Measurements from ENCODE around the gene ARHGAP44. TPM values are rescaled to one million over a fixed set of nuclear protein-coding genes. Genes with fewer than 3 reads are reported as not detected.

ARHGAP44 gene
- total RNA-seq, 1 experiment from 2014 or later, result 9.9 TPM

DNA sequence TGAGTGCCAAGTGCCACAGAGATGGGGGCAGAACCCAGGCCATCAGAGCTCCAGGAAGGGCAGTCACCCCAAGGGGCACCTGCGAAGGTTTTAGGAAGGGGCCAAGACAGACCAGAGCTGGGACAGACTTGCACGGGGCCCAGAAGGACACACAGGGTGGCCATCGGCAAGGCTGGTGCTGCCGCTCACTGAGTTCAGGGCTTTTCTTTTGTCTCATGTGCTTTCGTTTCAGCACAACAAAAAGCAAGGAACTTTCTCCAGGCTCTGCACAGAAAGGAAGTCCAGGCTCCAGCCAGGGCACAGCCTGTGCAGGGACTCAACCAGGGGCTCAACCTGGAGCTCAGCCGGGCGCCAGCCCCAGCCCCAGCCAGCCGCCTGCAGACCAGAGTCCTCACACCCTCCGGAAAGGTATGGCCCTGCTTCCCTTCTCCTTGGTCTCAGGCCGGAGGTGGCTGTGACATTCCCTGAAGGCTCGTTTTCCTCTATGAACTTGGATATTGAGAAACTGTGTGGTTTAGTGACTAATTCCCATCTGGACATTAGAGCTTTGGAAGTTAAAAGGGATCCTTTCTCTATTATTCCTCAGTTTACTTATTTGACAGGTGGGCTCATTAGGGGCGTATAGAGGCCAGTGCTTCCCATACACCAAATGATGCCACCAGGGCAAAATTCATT, 190.7 kb downstream of the ARHGAP44 start:
- Histone ChIP-seq H3K79me1 (ENCODE audit: insufficient read depth, low read depth, low read length, poor library complexity, severe bottlenecking) (no peaks in the 10 kb centered on the region), H3K79me2 (ENCODE audit: insufficient read depth, low read length) (no peaks in the 10 kb centered on the region), H2BK120ac (ENCODE audit: low read depth, low read length, poor library complexity, severe bottlenecking) (no peak overlapping the region), H3K23me2 (ENCODE audit: insufficient read length, low read depth, low read length, poor library complexity, severe bottlenecking) (no peaks in the 10 kb centered on the region), H3T11ph (ENCODE audit: low read length) (no peak overlapping the region), H2AK5ac (ENCODE audit: insufficient read length, low read length) (no peak overlapping the region), H4K5ac (ENCODE audit: insufficient read length, low read depth, low read length) (no peak overlapping the region), H3K4ac (ENCODE audit: low read depth, low read length) (peak overlapping the region; percentile 34; the same call in 1 of the 2 replicates), H3K9me3 (ENCODE audit: control insufficient read depth, low read depth, low read length) (no peaks in the 10 kb centered on the region), H3K23ac (ENCODE audit: insufficient read length, low read depth, low read length) (no peak overlapping the region), H2BK20ac (ENCODE audit: low read depth, low read length, poor library complexity, severe bottlenecking) (no peak overlapping the region), H3K4me2 (ENCODE audit: insufficient read depth, insufficient read length, low read length) (no peak overlapping the region), H3K56ac (ENCODE audit: insufficient read length, low read depth, low read length) (no peak overlapping the region), H3K14ac (ENCODE audit: insufficient read depth, low read length) (no peak overlapping the region), H2BK5ac (ENCODE audit: insufficient read length, low read length) (no peak overlapping the region), H2AFZ (ENCODE audit: low read length) (no peak overlapping the region), H4K8ac (replicated peaks; ENCODE audit: insufficient read length, low read depth, low read length) (no peak overlapping the region), H3K9ac (ENCODE audit: extremely low read depth, insufficient read length, low read length) (no peak overlapping the region), H3K27ac (ENCODE audit: insufficient read length, low read depth, low read length) (no peak overlapping the region), H4K91ac (ENCODE audit: insufficient read length, low read depth, low read length) (no peak overlapping the region), H3K18ac (ENCODE audit: insufficient read length, low read depth, low read length) (no peak overlapping the region), H3K4me1 (ENCODE audit: insufficient read depth, low read length) (peaks cover 2% of the 10 kb centered on the region; the same call in 1 of the 2 replicates), H4K20me1 (ENCODE audit: control insufficient read depth, insufficient read depth, insufficient read length) (no peaks in the 10 kb centered on the region), H2BK12ac (ENCODE audit: insufficient read length, low read depth, low read length) (no peak overlapping the region), H2BK15ac (ENCODE audit: low read depth, low read length) (no peak overlapping the region), H3K27me3 (ENCODE audit: insufficient read depth, low read length) (no peaks in the 10 kb centered on the region)
- Mint-ChIP-seq H3K4me1 (peaks cover 11 to 24% of the 10 kb centered on the region in 2 experiments), H3K36me3 (ENCODE audit: insufficient read depth in 1 of 3, low read depth in 3 of 3) (peaks cover 2 to 9% (median 7%) of the 10 kb centered on the region in 3 experiments), H3K27ac (peak overlapping the region in 2 of 3 experiments; percentile 9 to 60; a peak in 2 of 7 replicates), H3K9me3 (no peaks in the 10 kb centered on the region; a peak in 2 of 5 replicates), H3K27me3 (ENCODE audit: low read depth) (no peaks in the 10 kb centered on the region), H3K4me3 (no peak overlapping the region)
- DNase-seq, result no peak
- WGBS (ENCODE audit: extremely low coverage, insufficient read length, low lambda C conversion rate), result no CpG with 5 or more reads among the region's 12 CpGs
- TF ChIP-seq CTCF (conservative IDR thresholded peaks at IDR 0.05), result no peak
